ENCODE results near the gene ELF1.
"Not testable (repeated sequence)": the region's sequence is repeated elsewhere in the genome, so short reads cannot be mapped to it uniquely, and the experiment has no call there.

ELF1 gene

GRCh38 chr13:40981949-40982348 lies 37.2 kb downstream of the ELF1 start:
- no peak for DNase-seq (ENCODE audit: low spot score)

GRCh38 chr13:40981361-40981760 lies 37.8 kb downstream of the ELF1 start:
- DNase-seq (ENCODE audit: low spot score) = no peak

- DNase-seq (ENCODE audit: low spot score) = no peak
Observed at GRCh38 chr13:40980461-40980860, 38.7 kb downstream of the ELF1 start.

DNA sequence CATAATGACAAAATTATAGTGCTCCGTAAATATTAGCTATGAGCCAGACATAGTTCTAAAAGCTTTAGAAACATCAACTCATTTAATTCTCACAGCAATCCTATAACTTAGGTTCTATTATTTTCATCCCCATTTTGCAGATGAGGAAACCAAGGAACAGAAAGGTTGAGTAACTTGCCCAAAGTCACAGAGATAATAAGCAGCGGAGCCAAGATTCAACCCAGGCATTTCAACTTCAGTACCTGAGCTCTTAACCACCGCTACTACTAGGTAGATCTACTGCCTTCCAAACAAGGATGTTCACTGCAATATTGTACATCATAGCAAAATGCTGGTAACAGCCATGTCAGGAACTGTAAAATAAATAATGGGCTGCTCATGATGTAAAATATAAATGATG lies 39.9 kb downstream of the ELF1 start:
- DNase-seq (ENCODE audit: low spot score) = no peak

DNA sequence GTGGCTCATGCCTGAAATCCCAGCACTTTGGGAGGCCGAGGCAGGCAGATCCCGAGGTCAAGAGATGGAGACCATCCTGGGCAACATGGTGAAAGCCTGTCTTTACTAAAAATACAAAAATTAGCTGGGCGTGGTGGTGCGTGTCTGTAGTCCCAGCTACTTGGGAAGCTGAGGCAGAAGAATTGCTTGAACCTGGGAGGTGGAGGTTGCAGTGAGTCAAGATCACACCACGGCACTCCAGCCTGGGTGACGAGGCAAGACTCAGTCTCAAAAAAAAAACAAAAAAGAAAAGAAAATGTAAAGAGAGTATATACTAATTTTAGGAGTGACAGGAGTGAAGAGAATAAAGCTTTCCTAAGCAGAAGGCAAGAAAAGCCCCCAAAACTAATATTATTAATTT lies 41.0 kb downstream of the ELF1 start:
- not testable (repeated sequence) for DNase-seq (ENCODE audit: low spot score)

- DNase-seq (ENCODE audit: low spot score) = no peak
Observed at GRCh38 chr13:40975441-40975840, 43.7 kb downstream of the ELF1 start.

- DNase-seq (ENCODE audit: low spot score) = peak; percentile 63
Observed at GRCh38 chr13:40974460-40975407, 44.4 kb downstream of the ELF1 start.

- DNase-seq (ENCODE audit: low spot score) = no peak
Observed at GRCh38 chr13:40973409-40973808, 45.7 kb downstream of the ELF1 start.

- DNase-seq (ENCODE audit: low spot score) = no peak
Observed at GRCh38 chr13:40971321-40971720, 47.8 kb downstream of the ELF1 start.

GRCh38 chr13:40970803-40971202 lies 48.3 kb downstream of the ELF1 start:
- DNase-seq (ENCODE audit: low spot score) = no peak

DNA sequence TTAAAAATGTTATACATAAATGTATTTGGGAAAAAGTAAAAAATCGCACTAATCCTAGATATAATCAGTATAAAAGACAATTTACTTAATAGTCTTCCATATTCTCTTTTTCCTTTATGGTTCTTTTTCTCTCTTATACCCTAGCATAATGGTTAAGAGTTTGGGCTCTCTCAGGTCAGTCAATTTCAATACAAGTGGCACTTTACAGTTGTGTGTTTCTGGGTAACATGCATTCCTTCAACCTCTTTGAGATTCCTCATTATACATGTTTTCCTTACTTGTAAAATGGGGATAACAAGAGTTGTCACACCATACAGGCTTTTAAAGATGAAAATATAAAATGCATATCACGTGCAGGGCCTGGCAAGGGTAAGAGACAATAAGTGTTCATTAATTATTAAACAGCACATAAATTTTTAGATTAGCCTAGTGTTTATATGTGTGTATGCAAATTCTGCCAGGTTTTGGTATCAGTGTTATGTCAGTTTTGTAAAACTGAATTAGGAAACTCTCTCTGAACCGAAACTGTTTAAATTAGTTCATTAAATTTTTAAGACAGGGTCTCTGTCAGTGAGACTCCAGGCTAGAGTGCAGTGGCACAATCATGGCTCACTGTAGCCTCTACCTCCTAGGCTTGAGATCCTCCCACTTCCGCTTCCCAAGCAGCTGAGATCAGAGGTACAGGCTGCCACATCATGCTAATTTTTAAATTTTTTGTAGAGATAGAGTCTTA lies 49.8 kb downstream of the ELF1 start:
- no peak for DNase-seq (ENCODE audit: low spot score)

DNA sequence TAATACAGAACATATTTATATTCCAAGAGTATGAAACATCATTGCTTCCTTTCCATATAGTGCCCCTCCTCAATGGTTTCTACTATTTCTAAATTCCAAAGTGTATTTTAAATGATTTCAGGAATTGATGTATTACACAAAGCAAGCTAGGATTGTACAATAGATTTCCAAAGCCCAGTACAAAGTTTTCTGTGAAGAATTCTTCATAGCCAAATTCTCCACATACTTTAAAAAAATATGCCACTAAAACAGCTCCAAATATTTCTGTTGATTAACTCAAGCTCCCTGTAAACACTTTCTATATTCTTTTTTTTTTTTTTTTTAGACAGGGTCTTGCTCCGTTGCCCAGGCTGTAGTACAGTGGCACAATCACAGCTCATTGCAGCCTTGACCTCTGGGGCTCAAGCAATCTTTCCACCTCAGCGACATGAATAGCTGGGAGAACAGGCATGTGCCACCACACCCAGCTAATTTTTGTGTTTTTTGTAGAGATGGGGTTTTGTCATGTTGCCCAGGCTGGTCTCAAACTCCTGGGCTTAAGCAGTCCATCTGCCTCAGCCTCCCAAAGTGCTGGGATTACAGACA lies 50.6 kb downstream of the ELF1 start:
- no peak for DNase-seq (ENCODE audit: low spot score)

DNA sequence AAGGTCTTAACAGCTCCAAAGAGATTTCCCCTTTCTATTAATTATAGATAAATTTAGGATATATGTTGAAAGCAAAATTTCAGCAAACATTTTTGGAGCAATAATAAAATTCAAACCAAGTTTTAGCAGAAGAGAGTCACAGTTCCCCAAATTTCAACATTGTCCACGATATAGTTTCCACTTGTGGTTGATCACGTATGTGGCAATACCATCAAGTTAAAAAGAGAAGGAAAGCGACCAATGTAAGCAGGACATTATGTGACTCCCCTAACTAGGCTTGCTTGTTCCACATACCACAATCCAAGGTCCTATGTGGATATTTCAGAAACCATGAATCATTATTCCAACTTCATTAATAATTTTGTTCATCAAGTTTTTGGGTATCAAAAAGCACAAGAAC lies 52.8 kb downstream of the ELF1 start:
- DNase-seq (ENCODE audit: low spot score) = no peak

- no peak for DNase-seq (ENCODE audit: low spot score)
Observed at GRCh38 chr13:40963927-40964326, 55.2 kb downstream of the ELF1 start.

GRCh38 chr13:40961826-40962225 lies 57.3 kb downstream of the ELF1 start:
- DNase-seq (ENCODE audit: low spot score) = no peak

- no peak for DNase-seq (ENCODE audit: low spot score)
Observed at GRCh38 chr13:40961214-40961613, 57.9 kb downstream of the ELF1 start.

DNA sequence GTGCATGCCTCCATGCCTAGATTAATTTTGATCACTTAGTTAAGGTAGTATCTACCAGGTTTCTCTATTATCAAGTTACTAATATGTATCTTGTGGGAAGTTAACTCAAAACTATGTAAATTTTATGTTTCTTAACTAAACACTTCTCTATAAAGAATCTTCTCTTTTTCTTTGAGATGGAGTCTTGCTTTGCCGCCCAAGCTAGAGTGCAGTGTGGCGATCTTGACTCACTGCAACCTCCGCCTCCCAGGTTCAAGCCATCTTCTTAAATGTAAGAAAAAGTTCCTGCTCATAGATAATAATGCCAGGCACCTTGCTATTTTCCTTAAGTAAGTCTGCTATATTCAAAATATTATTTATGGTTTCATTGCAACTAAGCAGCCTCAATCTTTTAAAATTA lies 58.4 kb downstream of the ELF1 start:
- no peak for DNase-seq (ENCODE audit: low spot score)

GRCh38 chr13:40958655-40959054 lies 60.5 kb downstream of the ELF1 start:
- DNase-seq (ENCODE audit: low spot score) = no peak

- DNase-seq (ENCODE audit: low spot score) = no peak
Observed at GRCh38 chr13:40946485-40946884, 72.6 kb downstream of the ELF1 start.

DNA sequence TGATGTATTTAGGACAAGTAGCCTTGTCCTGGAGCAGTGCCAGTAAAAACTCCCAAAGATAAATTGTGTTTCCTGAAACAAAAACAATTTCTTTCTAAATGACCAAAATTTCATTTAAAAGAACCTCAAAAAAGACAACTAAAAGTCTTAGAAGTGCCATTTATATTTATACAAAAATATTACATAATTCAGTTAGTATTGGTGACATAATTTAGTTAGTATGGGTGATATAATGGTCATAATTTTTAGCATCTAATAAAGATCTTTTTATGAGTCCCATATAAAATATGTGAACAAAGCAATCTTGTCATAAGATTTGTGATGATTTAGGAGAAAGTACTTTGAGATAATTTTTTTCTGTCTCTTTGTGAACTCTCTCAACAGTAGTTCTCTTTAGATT lies 76.0 kb downstream of the ELF1 start:
- no peak for DNase-seq (ENCODE audit: low spot score)

- no peak for DNase-seq (ENCODE audit: low spot score)
Observed at GRCh38 chr13:40941581-40941980, 77.5 kb downstream of the ELF1 start.

DNA sequence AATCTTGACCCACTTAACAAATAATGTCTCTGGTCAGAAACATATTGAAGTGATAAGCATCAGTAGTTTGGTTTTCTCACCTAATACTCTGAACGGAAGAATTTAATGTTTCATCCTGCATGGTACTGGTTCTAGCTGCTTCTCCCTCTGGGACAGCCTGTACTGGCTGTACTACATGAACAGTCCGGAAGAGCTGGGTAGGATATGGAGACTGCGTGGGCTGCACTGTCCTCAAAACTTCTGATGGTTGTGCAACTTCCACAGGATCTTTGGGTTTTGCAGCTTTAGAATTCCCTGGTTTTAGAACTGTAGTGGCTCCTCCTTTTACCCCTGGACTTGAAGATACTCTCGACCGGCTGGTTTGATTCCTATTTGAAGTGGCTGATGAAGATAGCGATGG lies 78.3 kb downstream of the ELF1 start:
- no peak for DNase-seq (ENCODE audit: low spot score)
